Osteoblast (primary cell): ENCODE measurements around the gene COL4A1. TPM values are rescaled to one million over a fixed set of nuclear protein-coding genes. Genes with fewer than 3 reads are reported as not detected.

Experiments
- DNase-seq: peaks from one replicate; pipeline ENCODE4 v3.0.0; 2011; ENCODE audit warnings: low spot score, mixed read lengths; ENCODE audit not compliant: insufficient read length; ENCODE audit errors: missing footprints
- H2AFZ ChIP-seq: 2 replicates; pipeline ENCODE4 v1.6.0; 2011; ENCODE audit warnings: mild to moderate bottlenecking, low read length
- H3K27ac ChIP-seq: 2 replicates; pipeline ENCODE4 v1.5.1; 2011; ENCODE audit warnings: mild to moderate bottlenecking, low read depth, low read length, moderate library complexity
- H3K27me3 ChIP-seq: 2 replicates; pipeline ENCODE4 v1.6.0; 2012; ENCODE audit warnings: mild to moderate bottlenecking, control low read depth, inconsistent platforms, low read length, moderate library complexity; ENCODE audit not compliant: insufficient read depth
- H3K36me3 ChIP-seq: 2 replicates; pipeline ENCODE4 v1.5.1; 2011; ENCODE audit warnings: mild to moderate bottlenecking, low read length, control low read depth, moderate library complexity; ENCODE audit not compliant: insufficient read depth
- H3K4me1 ChIP-seq: 2 replicates; pipeline ENCODE4 v1.5.1; 2011; ENCODE audit warnings: mild to moderate bottlenecking, low read length, control low read depth, moderate library complexity; ENCODE audit not compliant: insufficient read depth
- H3K4me2 ChIP-seq: 2 replicates; pipeline ENCODE4 v1.6.0; 2011; ENCODE audit warnings: mild to moderate bottlenecking, low read length; ENCODE audit not compliant: insufficient read depth
- H3K4me3 ChIP-seq: fragments of 200-600 bp; sonication (generic); 3 replicates; pipeline ENCODE4 v1.5.1; 2012; ENCODE audit warnings: mild to moderate bottlenecking, low read length, inconsistent platforms; ENCODE audit not compliant: insufficient read depth
- H3K79me2 ChIP-seq: 2 replicates; pipeline ENCODE4 v1.6.0; 2012; ENCODE audit warnings: mild to moderate bottlenecking, low read length, control low read depth, inconsistent platforms; ENCODE audit not compliant: insufficient read depth
- H3K9me3 ChIP-seq: 2 replicates; pipeline ENCODE4 v1.5.1; 2011; ENCODE audit warnings: low read depth, low read length, control low read depth
- H4K20me1 ChIP-seq: 2 replicates; pipeline ENCODE4 v1.6.0; 2012; ENCODE audit warnings: mild to moderate bottlenecking, low read length, control low read depth; ENCODE audit not compliant: insufficient read depth
- total RNA-seq: library from RNA; depleted of rRNA; stranded (reverse); fragments of >200 nt; gene quantifications from 2 replicates; pipeline ENCODE4 v1.2.3, GENCODE V29; 2012
- TF ChIP-seq, protein P1 (sequence below): IDR thresholded peaks from 2 replicates; pipeline ENCODE4 v1.5.1; 2011; ENCODE audit warnings: mild to moderate bottlenecking, low read depth, low read length, moderate library complexity; ENCODE audit errors: extremely low read depth

The COL4A1 gene
- total RNA-seq, 1 donor: 412 TPM

DNA sequence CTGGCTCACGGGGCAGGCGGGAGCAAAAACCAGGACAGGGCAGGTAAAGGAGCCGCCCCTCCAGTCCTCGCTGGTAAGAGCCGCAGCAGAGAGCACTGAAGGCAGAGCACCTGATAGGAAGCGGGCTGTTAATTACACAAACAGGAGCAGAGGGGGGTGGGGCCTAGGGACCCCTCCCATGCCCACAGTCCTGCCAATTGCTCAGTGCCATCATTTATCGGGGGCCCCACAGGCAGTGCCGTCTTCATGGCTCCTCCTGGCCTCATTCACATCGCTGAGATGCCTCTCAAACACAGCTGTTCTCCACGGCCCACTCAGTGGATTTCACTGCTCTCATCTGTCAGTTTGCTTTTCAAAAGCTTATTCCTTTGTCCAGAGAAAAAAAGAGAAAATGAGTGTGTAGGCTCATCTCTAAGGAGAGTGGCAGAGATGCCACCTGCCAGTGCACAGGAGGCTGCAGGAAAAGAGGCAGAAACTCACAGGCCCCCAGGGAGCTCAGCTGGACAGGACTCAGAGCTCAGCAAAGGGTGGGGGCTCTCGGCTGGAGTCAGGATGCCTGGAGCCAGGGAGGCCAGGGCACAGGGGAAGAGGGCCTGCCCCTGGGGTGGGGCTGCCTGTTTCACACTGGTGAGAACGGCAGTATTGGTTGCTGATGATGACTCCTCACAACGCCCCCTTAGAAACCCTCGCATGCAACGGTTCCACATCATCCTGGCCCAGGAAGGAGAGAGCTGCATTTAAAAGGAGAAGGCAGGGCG lies 174.6 kb downstream of the COL4A1 start:
- peak; percentile 88 for DNase-seq
- TF ChIP-seq, protein P1, sequence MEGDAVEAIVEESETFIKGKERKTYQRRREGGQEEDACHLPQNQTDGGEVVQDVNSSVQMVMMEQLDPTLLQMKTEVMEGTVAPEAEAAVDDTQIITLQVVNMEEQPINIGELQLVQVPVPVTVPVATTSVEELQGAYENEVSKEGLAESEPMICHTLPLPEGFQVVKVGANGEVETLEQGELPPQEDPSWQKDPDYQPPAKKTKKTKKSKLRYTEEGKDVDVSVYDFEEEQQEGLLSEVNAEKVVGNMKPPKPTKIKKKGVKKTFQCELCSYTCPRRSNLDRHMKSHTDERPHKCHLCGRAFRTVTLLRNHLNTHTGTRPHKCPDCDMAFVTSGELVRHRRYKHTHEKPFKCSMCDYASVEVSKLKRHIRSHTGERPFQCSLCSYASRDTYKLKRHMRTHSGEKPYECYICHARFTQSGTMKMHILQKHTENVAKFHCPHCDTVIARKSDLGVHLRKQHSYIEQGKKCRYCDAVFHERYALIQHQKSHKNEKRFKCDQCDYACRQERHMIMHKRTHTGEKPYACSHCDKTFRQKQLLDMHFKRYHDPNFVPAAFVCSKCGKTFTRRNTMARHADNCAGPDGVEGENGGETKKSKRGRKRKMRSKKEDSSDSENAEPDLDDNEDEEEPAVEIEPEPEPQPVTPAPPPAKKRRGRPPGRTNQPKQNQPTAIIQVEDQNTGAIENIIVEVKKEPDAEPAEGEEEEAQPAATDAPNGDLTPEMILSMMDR: no peak

DNA sequence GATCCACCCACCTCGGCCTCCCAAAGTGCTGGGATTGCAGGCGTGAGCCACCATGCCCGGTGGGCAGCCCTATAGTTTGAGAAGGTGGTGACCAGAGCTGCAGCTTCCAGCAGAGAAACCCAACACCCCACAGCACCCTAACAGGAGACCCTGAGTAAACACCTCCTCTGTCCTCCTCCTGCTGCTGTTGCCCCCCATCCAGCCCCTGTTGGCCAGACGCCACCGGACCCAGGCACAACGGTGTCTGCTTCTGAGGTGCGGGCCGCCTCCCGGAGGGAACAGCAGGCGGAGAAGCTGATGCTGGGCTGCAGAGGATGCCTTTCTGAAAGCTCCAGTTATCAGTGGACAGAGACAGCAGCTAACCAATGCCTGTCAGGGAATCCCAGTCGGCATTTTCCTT lies 175.5 kb downstream of the COL4A1 start:
- no peak overlapping the region for H3K4me3 ChIP-seq
- no peaks in the 10 kb centered on the region for H4K20me1 ChIP-seq
- H3K27me3 ChIP-seq: no peaks in the 10 kb centered on the region
- H3K79me2 ChIP-seq: no peaks in the 10 kb centered on the region
- no peak overlapping the region for H3K27ac ChIP-seq
- peaks cover 34% of the 10 kb centered on the region for H3K4me1 ChIP-seq
- no peak for DNase-seq
- no peaks in the 10 kb centered on the region for H3K36me3 ChIP-seq
- H2AFZ ChIP-seq: no peak overlapping the region
- H3K4me2 ChIP-seq: no peak overlapping the region
- no peaks in the 10 kb centered on the region for H3K9me3 ChIP-seq
- TF ChIP-seq, protein P1: no peak

More for the DNA sequence above, 174.6 kb downstream of the COL4A1 start:
- no peaks in the 10 kb centered on the region for H4K20me1 ChIP-seq
- no peaks in the 10 kb centered on the region for H3K9me3 ChIP-seq
- H3K36me3 ChIP-seq: no peaks in the 10 kb centered on the region
- H3K4me1 ChIP-seq: peaks cover 31% of the 10 kb centered on the region
- no peak overlapping the region for H3K4me3 ChIP-seq
- H3K27ac ChIP-seq: no peak overlapping the region
- H3K79me2 ChIP-seq: no peaks in the 10 kb centered on the region
- H2AFZ ChIP-seq: peak overlapping the region; percentile 10
- H3K4me2 ChIP-seq: no peak overlapping the region
- no peaks in the 10 kb centered on the region for H3K27me3 ChIP-seq

DNA sequence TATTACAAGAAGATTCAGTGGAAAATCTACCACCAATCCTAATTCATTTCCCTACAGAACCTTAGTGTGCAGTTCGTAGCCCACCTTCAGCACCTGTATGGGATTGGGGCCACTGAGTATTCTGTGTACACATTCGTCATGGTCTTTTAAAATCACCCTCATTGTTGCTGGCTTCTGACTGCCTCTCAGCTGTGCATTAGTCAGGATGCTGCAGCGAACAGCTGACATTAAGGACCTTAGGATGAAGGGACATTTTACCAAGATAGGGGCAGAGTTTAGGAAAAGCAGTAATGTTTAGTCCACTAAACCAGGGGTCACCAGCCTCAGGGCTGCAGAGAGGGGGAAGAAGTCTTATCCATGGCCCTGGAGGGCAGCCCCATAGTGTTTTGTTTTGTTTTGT lies 176.5 kb downstream of the COL4A1 start:
- Histone ChIP-seq H3K79me2 (no peaks in the 10 kb centered on the region), H2AFZ (no peak overlapping the region), H3K27me3 (no peaks in the 10 kb centered on the region), H4K20me1 (no peaks in the 10 kb centered on the region), H3K27ac (no peak overlapping the region), H3K36me3 (no peaks in the 10 kb centered on the region), H3K4me1 (peaks cover 44% of the 10 kb centered on the region), H3K4me2 (no peak overlapping the region), H3K9me3 (no peaks in the 10 kb centered on the region), H3K4me3 (no peak overlapping the region)
- no peak for DNase-seq
- TF ChIP-seq, protein P1: no peak

DNA sequence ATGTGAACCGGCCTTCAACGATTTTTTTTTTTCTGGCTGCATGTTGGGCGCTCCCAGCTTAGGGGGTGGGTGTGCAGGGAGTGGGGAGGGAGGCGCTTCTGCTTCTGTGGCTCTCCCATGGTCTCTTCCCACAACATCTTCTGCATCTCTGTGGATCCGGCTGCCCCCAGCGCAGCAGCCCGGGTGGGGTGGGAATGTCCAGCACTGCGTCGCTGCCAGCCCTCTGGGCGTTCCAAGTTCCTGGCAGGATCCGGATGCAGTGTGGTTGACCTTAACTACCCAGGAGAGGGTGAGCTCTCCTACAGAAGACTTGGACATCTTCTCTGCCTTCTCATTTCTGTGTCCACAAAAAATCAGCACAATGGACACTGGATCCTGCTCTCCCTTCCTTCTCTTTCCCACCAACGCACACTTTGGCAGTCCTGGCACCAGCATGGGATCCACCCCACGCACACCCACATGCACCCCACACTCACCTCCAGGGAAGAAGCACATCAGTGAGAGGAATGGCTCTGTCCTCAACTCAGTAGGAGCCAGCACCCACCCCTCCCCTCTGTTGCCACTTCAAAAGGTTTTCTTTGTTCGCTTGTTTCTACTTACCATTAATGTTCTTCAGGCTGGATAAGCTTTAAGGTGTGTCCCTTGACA lies 177.3 kb downstream of the COL4A1 start:
- TF ChIP-seq, protein P1: no peak
- Histone ChIP-seq H3K9me3 (no peaks in the 10 kb centered on the region), H2AFZ (no peak overlapping the region), H3K4me2 (no peak overlapping the region), H3K36me3 (no peaks in the 10 kb centered on the region), H3K4me1 (peaks cover 44% of the 10 kb centered on the region), H4K20me1 (no peaks in the 10 kb centered on the region), H3K4me3 (no peak overlapping the region), H3K27ac (no peak overlapping the region), H3K27me3 (no peaks in the 10 kb centered on the region), H3K79me2 (no peaks in the 10 kb centered on the region)
- no peak for DNase-seq
